ENCODE results near the gene GARIN5B. TPM values are rescaled to one million over a fixed set of nuclear protein-coding genes. Genes with fewer than 3 reads are reported as not detected.

Gene GARIN5B
- total RNA-seq, 1 experiment from 2014 or later = 0.11 TPM

DNA sequence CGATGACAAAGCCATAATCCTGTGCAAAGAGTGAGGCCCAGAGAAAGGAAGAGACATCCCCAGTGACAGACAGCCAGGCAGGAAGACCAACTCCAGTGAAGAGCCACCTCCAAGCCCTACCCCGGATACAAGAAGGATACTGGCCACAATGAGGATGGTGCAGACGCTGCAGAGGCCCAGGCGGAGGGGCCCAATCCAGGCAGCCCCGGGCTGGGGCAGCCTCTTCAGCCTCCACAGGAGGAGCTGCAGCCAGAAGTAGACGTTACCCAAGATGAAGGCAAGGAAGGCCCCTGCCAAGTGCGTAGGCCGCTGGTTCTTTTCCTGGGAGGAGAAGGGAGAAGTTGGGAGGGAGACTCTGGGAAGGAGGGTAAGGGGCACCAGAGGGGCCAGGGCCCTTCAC, 46.4 kb downstream of the GARIN5B start:
- H4K20me1 ChIP-seq (ENCODE audit: insufficient read depth) = no peaks in the 10 kb centered on the region
- H3K27me3 ChIP-seq (ENCODE audit: insufficient read depth, low read depth) = no peaks in the 10 kb centered on the region
- no peak for DNase-seq
- no peaks in the 10 kb centered on the region for H3K9me2 ChIP-seq (ENCODE audit: insufficient read depth)
- H3K4me3 ChIP-seq = no peak overlapping the region
- intact Hi-C loops (cut with micrococcal nuclease; ENCODE audit: unreplicated experiment) = no loop called here
- H3F3A ChIP-seq (ENCODE audit: insufficient read depth, low read depth) = no peaks in the 10 kb centered on the region; the same call in 1 of the 2 replicates
- BruUV-seq (replicated peaks) = no TSS peak
- TF ChIP-seq, protein P1, sequence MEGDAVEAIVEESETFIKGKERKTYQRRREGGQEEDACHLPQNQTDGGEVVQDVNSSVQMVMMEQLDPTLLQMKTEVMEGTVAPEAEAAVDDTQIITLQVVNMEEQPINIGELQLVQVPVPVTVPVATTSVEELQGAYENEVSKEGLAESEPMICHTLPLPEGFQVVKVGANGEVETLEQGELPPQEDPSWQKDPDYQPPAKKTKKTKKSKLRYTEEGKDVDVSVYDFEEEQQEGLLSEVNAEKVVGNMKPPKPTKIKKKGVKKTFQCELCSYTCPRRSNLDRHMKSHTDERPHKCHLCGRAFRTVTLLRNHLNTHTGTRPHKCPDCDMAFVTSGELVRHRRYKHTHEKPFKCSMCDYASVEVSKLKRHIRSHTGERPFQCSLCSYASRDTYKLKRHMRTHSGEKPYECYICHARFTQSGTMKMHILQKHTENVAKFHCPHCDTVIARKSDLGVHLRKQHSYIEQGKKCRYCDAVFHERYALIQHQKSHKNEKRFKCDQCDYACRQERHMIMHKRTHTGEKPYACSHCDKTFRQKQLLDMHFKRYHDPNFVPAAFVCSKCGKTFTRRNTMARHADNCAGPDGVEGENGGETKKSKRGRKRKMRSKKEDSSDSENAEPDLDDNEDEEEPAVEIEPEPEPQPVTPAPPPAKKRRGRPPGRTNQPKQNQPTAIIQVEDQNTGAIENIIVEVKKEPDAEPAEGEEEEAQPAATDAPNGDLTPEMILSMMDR (conservative IDR thresholded peaks at IDR 0.05) = no peak
- TF ChIP-seq EZH2 (IDR thresholded peaks at IDR 0.05; ENCODE audit: low read depth) = no peak
- H3K4me2 ChIP-seq = no peak overlapping the region
- no peaks in the 10 kb centered on the region for H3K9me3 ChIP-seq (ENCODE audit: insufficient read depth, low read depth)
- H3K79me2 ChIP-seq (ENCODE audit: low read depth) = no peaks in the 10 kb centered on the region
- H2AFZ ChIP-seq = no peak overlapping the region
- H3K36me3 ChIP-seq (ENCODE audit: low read depth) = no peaks in the 10 kb centered on the region
- H3K4me1 ChIP-seq (replicated peaks; ENCODE audit: insufficient read depth) = no peaks in the 10 kb centered on the region
- CTCF ChIA-PET = no interaction called here
- no peak overlapping the region for H3K27ac ChIP-seq
- POLR2A ChIA-PET (ENCODE audit: unreplicated experiment) = interaction anchor here (0.6 kb wide), 2 partner anchors 34 to 674 kb away, joined by 3 to 4 read pairs; no protein-coding TSS in a partner anchor

DNA sequence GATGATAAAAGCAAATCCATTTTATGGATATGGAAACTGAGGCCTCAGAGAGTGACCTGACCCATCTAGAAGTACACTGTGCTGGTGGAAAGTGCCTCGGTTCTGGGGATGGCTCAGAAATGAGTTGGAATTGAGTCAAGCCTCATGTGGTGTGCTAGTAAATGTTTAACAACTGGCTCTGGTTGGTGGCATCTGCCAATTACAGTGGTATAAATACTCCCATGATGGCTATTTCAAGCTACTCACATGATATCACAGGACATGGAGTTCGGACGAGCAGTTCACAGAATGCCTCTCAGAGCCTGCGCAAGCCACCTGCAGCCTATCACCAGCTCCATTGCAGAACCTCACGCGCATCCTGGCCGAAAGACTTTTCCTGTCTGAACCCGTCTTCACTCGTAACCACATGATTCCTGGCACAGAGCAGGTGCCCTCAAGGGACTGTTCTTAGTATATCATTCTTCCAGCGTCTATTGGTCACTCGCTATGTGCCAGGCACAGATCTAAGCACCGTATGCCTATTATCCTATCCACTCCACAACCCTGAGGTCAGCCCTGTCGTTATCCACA, 47.0 kb downstream of the GARIN5B start:
- BruUV-seq (replicated peaks) = no TSS peak
- Histone ChIP-seq H3K27me3 (ENCODE audit: insufficient read depth, low read depth) (no peaks in the 10 kb centered on the region), H3F3A (ENCODE audit: insufficient read depth, low read depth) (no peaks in the 10 kb centered on the region; the same call in 1 of the 2 replicates), H3K4me3 (no peak overlapping the region), H3K9me3 (ENCODE audit: insufficient read depth, low read depth) (no peaks in the 10 kb centered on the region), H3K79me2 (ENCODE audit: low read depth) (no peaks in the 10 kb centered on the region), H3K4me1 (replicated peaks; ENCODE audit: insufficient read depth) (no peaks in the 10 kb centered on the region), H3K9me2 (ENCODE audit: insufficient read depth) (no peaks in the 10 kb centered on the region), H3K36me3 (ENCODE audit: low read depth) (no peaks in the 10 kb centered on the region), H3K27ac (no peak overlapping the region), H4K20me1 (ENCODE audit: insufficient read depth) (no peaks in the 10 kb centered on the region), H3K4me2 (no peak overlapping the region), H2AFZ (no peak overlapping the region)
- DNase-seq = no peak
- TF ChIP-seq, protein P1 (conservative IDR thresholded peaks at IDR 0.05) = no peak
- no peak for TF ChIP-seq EZH2 (IDR thresholded peaks at IDR 0.05; ENCODE audit: low read depth)
- ChIA-PET POLR2A (ENCODE audit: unreplicated experiment) (interaction anchor here (0.6 kb wide), 1 partner anchor 675 kb away, joined by 3 read pairs; no protein-coding TSS in a partner anchor), CTCF (no interaction called here)
- intact Hi-C loops (cut with micrococcal nuclease; ENCODE audit: unreplicated experiment) = no loop called here

DNA sequence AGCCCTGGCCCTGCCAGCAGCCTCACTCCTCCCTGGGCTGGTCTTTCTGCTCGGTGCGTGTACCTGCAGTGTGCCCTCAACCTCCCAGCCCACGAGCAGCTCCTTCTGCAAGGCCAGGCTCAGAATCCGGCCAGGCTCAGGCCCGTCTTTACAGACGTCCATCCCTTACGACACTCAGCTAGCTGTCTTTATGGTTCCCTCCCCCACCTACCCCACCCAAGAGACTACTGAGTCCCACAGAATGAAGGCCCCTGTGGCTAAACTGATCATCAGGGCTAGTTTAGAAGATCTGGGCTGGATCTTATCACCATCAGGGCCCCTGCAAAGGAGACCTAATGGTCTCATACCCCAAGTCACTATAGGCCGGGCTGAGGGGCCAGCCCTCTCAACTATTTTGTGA, 48.7 kb downstream of the GARIN5B start:
- H2AFZ ChIP-seq = no peak overlapping the region
- CTCF ChIA-PET = interaction anchor here (0.6 kb wide), 1 partner anchor 211 kb away, joined by 6 read pairs; no protein-coding TSS in a partner anchor
- DNase-seq = no peak
- no TSS peak for BruUV-seq (replicated peaks)
- no peak for TF ChIP-seq EZH2 (IDR thresholded peaks at IDR 0.05; ENCODE audit: low read depth)
- TF ChIP-seq, protein P1 (conservative IDR thresholded peaks at IDR 0.05) = no peak
- H3K4me2 ChIP-seq = no peak overlapping the region
- no peaks in the 10 kb centered on the region; the same call in 1 of the 2 replicates for H3F3A ChIP-seq (ENCODE audit: insufficient read depth, low read depth)
- no peaks in the 10 kb centered on the region for H3K9me3 ChIP-seq (ENCODE audit: insufficient read depth, low read depth)
- POLR2A ChIA-PET (ENCODE audit: unreplicated experiment) = no interaction called here
- H4K20me1 ChIP-seq (ENCODE audit: insufficient read depth) = no peaks in the 10 kb centered on the region
- H3K79me2 ChIP-seq (ENCODE audit: low read depth) = no peaks in the 10 kb centered on the region
- no peaks in the 10 kb centered on the region for H3K4me1 ChIP-seq (replicated peaks; ENCODE audit: insufficient read depth)
- no peaks in the 10 kb centered on the region for H3K9me2 ChIP-seq (ENCODE audit: insufficient read depth)
- no peak overlapping the region for H3K4me3 ChIP-seq
- no peaks in the 10 kb centered on the region for H3K27me3 ChIP-seq (ENCODE audit: insufficient read depth, low read depth)
- no peaks in the 10 kb centered on the region for H3K36me3 ChIP-seq (ENCODE audit: low read depth)
- H3K27ac ChIP-seq = no peak overlapping the region
- intact Hi-C loops (cut with micrococcal nuclease; ENCODE audit: unreplicated experiment) = no loop called here
